ENCODE results near the gene FOXK1.

Gene FOXK1

GRCh38 chr7:4699841-4700240, 17.7 kb downstream of the FOXK1 start:
- Histone ChIP-seq H3K27ac (no peak overlapping the region), H3K9ac (ENCODE audit: insufficient read length) (no peak overlapping the region), H3K9me3 (ENCODE audit: low read depth, low read length) (no peaks in the 10 kb centered on the region), H3K4me3 (no peak overlapping the region), H3K36me3 (ENCODE audit: insufficient read depth, low read length) (0 out of 2 replicates have a peak, but pooled peaks cover 4% of the 10 kb centered on the region)
- TF ChIP-seq EZH2 (IDR thresholded peaks at IDR 0.05) = no peak
- no peak for TF ChIP-seq FOXP2 (optimal IDR thresholded peaks at IDR 0.05; ENCODE audit: control extremely low read depth, extremely low read length, insufficient read depth)
- no peak for TF ChIP-seq POLR2AphosphoS5 (IDR thresholded peaks at IDR 0.05; ENCODE audit: borderline replicate concordance, low read depth, low read length)
- no peak for DNase-seq (ENCODE audit: low read depth, low spot score)

- no peaks in the 10 kb centered on the region for H3K9me3 ChIP-seq (ENCODE audit: low read depth, low read length)
- no peak overlapping the region for H3K9ac ChIP-seq (ENCODE audit: insufficient read length)
- DNase-seq (ENCODE audit: low read depth, low spot score) = no peak
- no peaks in the 10 kb centered on the region for H3K36me3 ChIP-seq (ENCODE audit: insufficient read depth, low read length)
- no peak overlapping the region for H3K27ac ChIP-seq
- TF ChIP-seq POLR2AphosphoS5 (IDR thresholded peaks at IDR 0.05; ENCODE audit: borderline replicate concordance, low read depth, low read length) (no peak), EZH2 (IDR thresholded peaks at IDR 0.05) (no peak), FOXP2 (optimal IDR thresholded peaks at IDR 0.05; ENCODE audit: control extremely low read depth, extremely low read length, insufficient read depth) (no peak)
- H3K4me3 ChIP-seq = no peak overlapping the region
Observed at GRCh38 chr7:4700577-4701235, 18.6 kb downstream of the FOXK1 start.

GRCh38 chr7:4702961-4703512, 20.9 kb downstream of the FOXK1 start:
- DNase-seq (ENCODE audit: low read depth, low spot score) = no peak
- Histone ChIP-seq H3K36me3 (ENCODE audit: insufficient read depth, low read length) (no peaks in the 10 kb centered on the region), H3K27ac (0 out of 2 replicates have a peak overlapping the region, but pooled peaks have one; percentile 4), H3K4me3 (no peak overlapping the region), H3K9ac (ENCODE audit: insufficient read length) (no peak overlapping the region), H3K9me3 (ENCODE audit: low read depth, low read length) (no peaks in the 10 kb centered on the region)
- TF ChIP-seq POLR2AphosphoS5 (IDR thresholded peaks at IDR 0.05; ENCODE audit: borderline replicate concordance, low read depth, low read length) (no peak), FOXP2 (optimal IDR thresholded peaks at IDR 0.05; ENCODE audit: control extremely low read depth, extremely low read length, insufficient read depth) (no peak), EZH2 (IDR thresholded peaks at IDR 0.05) (no peak)

- no peak overlapping the region for H3K9ac ChIP-seq (ENCODE audit: insufficient read length)
- no peak overlapping the region for H3K4me3 ChIP-seq
- peak overlapping the region; percentile 4; the same call in 1 of the 2 replicates for H3K27ac ChIP-seq
- no peaks in the 10 kb centered on the region for H3K9me3 ChIP-seq (ENCODE audit: low read depth, low read length)
- no peak for DNase-seq (ENCODE audit: low read depth, low spot score)
- H3K36me3 ChIP-seq (ENCODE audit: insufficient read depth, low read length) = no peaks in the 10 kb centered on the region
- no peak for TF ChIP-seq EZH2 (IDR thresholded peaks at IDR 0.05)
- no peak for TF ChIP-seq FOXP2 (optimal IDR thresholded peaks at IDR 0.05; ENCODE audit: control extremely low read depth, extremely low read length, insufficient read depth)
Observed at GRCh38 chr7:4703532-4703931, 21.4 kb downstream of the FOXK1 start.

- H3K27ac ChIP-seq = peak overlapping the region; percentile 86
- no peak for DNase-seq (ENCODE audit: low read depth, low spot score)
- peaks cover 9% of the 10 kb centered on the region; the same call in 1 of the 2 replicates for H3K36me3 ChIP-seq (ENCODE audit: insufficient read depth, low read length)
- TF ChIP-seq POLR2AphosphoS5 (IDR thresholded peaks at IDR 0.05; ENCODE audit: borderline replicate concordance, low read depth, low read length) = no peak
- no peak for TF ChIP-seq FOXP2 (optimal IDR thresholded peaks at IDR 0.05; ENCODE audit: control extremely low read depth, extremely low read length, insufficient read depth)
- TF ChIP-seq EZH2 (IDR thresholded peaks at IDR 0.05) = no peak
- no peaks in the 10 kb centered on the region for H3K9me3 ChIP-seq (ENCODE audit: low read depth, low read length)
- peak overlapping the region; percentile 67 for H3K4me3 ChIP-seq
- no peak overlapping the region for H3K9ac ChIP-seq (ENCODE audit: insufficient read length)
Observed at GRCh38 chr7:4706384-4707216, 24.5 kb downstream of the FOXK1 start.

- H3K27ac ChIP-seq = peak overlapping the region; percentile 86
- H3K36me3 ChIP-seq (ENCODE audit: insufficient read depth, low read length) = peaks cover 9% of the 10 kb centered on the region; the same call in 1 of the 2 replicates
- peak overlapping the region; percentile 26 for H3K9ac ChIP-seq (ENCODE audit: insufficient read length)
- DNase-seq (ENCODE audit: low read depth, low spot score) = peak; percentile 30
- no peaks in the 10 kb centered on the region for H3K9me3 ChIP-seq (ENCODE audit: low read depth, low read length)
- H3K4me3 ChIP-seq = peak overlapping the region; percentile 67
- TF ChIP-seq EZH2 (IDR thresholded peaks at IDR 0.05) = no peak
- TF ChIP-seq FOXP2 (optimal IDR thresholded peaks at IDR 0.05; ENCODE audit: control extremely low read depth, extremely low read length, insufficient read depth) = no peak
- TF ChIP-seq POLR2AphosphoS5 (IDR thresholded peaks at IDR 0.05; ENCODE audit: borderline replicate concordance, low read depth, low read length) = no peak
Observed at GRCh38 chr7:4707217-4707741, 25.2 kb downstream of the FOXK1 start.

- no peaks in the 10 kb centered on the region for H3K9me3 ChIP-seq (ENCODE audit: low read depth, low read length)
- DNase-seq (ENCODE audit: low read depth, low spot score) = no peak
- no peak overlapping the region for H3K9ac ChIP-seq (ENCODE audit: insufficient read length)
- peak overlapping the region; percentile 86 for H3K27ac ChIP-seq
- no peak for TF ChIP-seq POLR2AphosphoS5 (IDR thresholded peaks at IDR 0.05; ENCODE audit: borderline replicate concordance, low read depth, low read length)
- no peak for TF ChIP-seq EZH2 (IDR thresholded peaks at IDR 0.05)
- no peak for TF ChIP-seq FOXP2 (optimal IDR thresholded peaks at IDR 0.05; ENCODE audit: control extremely low read depth, extremely low read length, insufficient read depth)
- H3K36me3 ChIP-seq (ENCODE audit: insufficient read depth, low read length) = peaks cover 9% of the 10 kb centered on the region; the same call in 1 of the 2 replicates
- H3K4me3 ChIP-seq = no peak overlapping the region
Observed at GRCh38 chr7:4707980-4708411, 25.9 kb downstream of the FOXK1 start.

GRCh38 chr7:4709187-4709586, 27.1 kb downstream of the FOXK1 start:
- no peak overlapping the region for H3K27ac ChIP-seq
- DNase-seq (ENCODE audit: low read depth, low spot score) = no peak
- H3K36me3 ChIP-seq (ENCODE audit: insufficient read depth, low read length) = peaks cover 9% of the 10 kb centered on the region; the same call in 1 of the 2 replicates
- no peak overlapping the region for H3K9ac ChIP-seq (ENCODE audit: insufficient read length)
- H3K4me3 ChIP-seq = no peak overlapping the region
- TF ChIP-seq POLR2AphosphoS5 (IDR thresholded peaks at IDR 0.05; ENCODE audit: borderline replicate concordance, low read depth, low read length) = no peak
- TF ChIP-seq EZH2 (IDR thresholded peaks at IDR 0.05) = no peak
- TF ChIP-seq FOXP2 (optimal IDR thresholded peaks at IDR 0.05; ENCODE audit: control extremely low read depth, extremely low read length, insufficient read depth) = no peak
- H3K9me3 ChIP-seq (ENCODE audit: low read depth, low read length) = no peaks in the 10 kb centered on the region
